PC-3 (cell line): ENCODE data around the gene ARHGAP4. TPM values are rescaled to one million over a fixed set of nuclear protein-coding genes. Genes with fewer than 3 reads are reported as not detected.

Source experiments
- ATAC-seq: fragments of 200-7000 bp; cut with Tn5 transposase; 2 replicates; pipeline ENCODE4 v1.9.1; 2020; ENCODE audit warnings: mild to moderate bottlenecking, moderate library complexity
- BruUV-seq: library from RNA; stranded (reverse); fragments of 400-500 nt; replicated peaks from 2 replicates; lab custom pipeline; 2021; lab: Mats Ljungman, UMichigan
- CTCF ChIA-PET: fragments of 300-600 bp; sonication (Branson Sonifier 250); formaldehyde crosslinking; loops from one replicate; lab custom pipeline; 2022; ENCODE audit warnings: antibody characterized with exemption; lab: Charles Lee
- POLR2A ChIA-PET: fragments of 300-600 bp; sonication (Branson Sonifier 250); formaldehyde crosslinking; loops from one replicate; lab custom pipeline; 2022; ENCODE audit warnings: antibody characterized with exemption; ENCODE audit not compliant: unreplicated experiment; lab: Charles Lee
- DNase-seq: peaks from one replicate; pipeline ENCODE4 v3.0.0-alpha.2; 2015
- H2AFZ ChIP-seq: fragments of 300-600 bp; sonication (generic); 2 replicates; pipeline ENCODE4 v1.6.0; 2016; ENCODE audit warnings: antibody characterized with exemption, low read length
- H3F3A ChIP-seq: fragments of 300-600 bp; sonication (generic); one replicate; pipeline ENCODE4 v1.6.0; 2017; ENCODE audit warnings: antibody characterized with exemption, low read length, control low read depth, mild to moderate bottlenecking; ENCODE audit not compliant: unreplicated experiment
- H3K27ac ChIP-seq: fragments of 300-600 bp; sonication (generic); 2 replicates; pipeline ENCODE4 v1.5.1; 2016; ENCODE audit warnings: mild to moderate bottlenecking, low read length
- H3K27me3 ChIP-seq: fragments of 300-600 bp; sonication (generic); 2 replicates; pipeline ENCODE4 v1.6.1; 2016; ENCODE audit warnings: low read length, mixed read lengths
- H3K36me3 ChIP-seq: fragments of 300-600 bp; sonication (generic); 2 replicates; pipeline ENCODE4 v1.6.1; 2016; ENCODE audit warnings: low read depth, mixed run types, low read length, mixed read lengths
- H3K4me1 ChIP-seq: fragments of 300-600 bp; sonication (generic); 2 replicates; pipeline ENCODE4 v1.5.1; 2016; ENCODE audit warnings: low read length; ENCODE audit not compliant: insufficient read depth
- H3K4me2 ChIP-seq: fragments of 300-600 bp; sonication (generic); 2 replicates; pipeline ENCODE4 v1.6.0; 2016; ENCODE audit warnings: low read length
- H3K4me3 ChIP-seq: fragments of 300-600 bp; sonication (generic); 2 replicates; pipeline ENCODE4 v1.5.1; 2016; ENCODE audit warnings: mild to moderate bottlenecking, low read length, mixed read lengths
- H3K79me2 ChIP-seq: fragments of 300-600 bp; sonication (generic); 2 replicates; pipeline ENCODE4 v1.6.1; 2017; ENCODE audit warnings: low read length, mixed read lengths
- H3K9ac ChIP-seq: fragments of 300-600 bp; sonication (generic); 2 replicates; pipeline ENCODE4 v1.6.0; 2016; ENCODE audit warnings: mild to moderate bottlenecking, low read length
- H3K9me2 ChIP-seq: fragments of 300-600 bp; sonication (generic); replicated peaks from 2 replicates; pipeline ENCODE4 v1.6.1; 2016; ENCODE audit warnings: mixed run types, low read length, mixed read lengths
- H3K9me3 ChIP-seq: fragments of 300-600 bp; sonication (generic); 2 replicates; pipeline ENCODE4 v1.6.1; 2016; ENCODE audit warnings: low read length, mixed read lengths
- H4K20me1 ChIP-seq: fragments of 300-600 bp; sonication (generic); 2 replicates; pipeline ENCODE4 v1.6.1; 2016; ENCODE audit warnings: low read length, mixed read lengths
- CTCF ChIP-seq: fragments of 300-600 bp; sonication (generic); conservative IDR thresholded peaks from 2 replicates; pipeline ENCODE4 v1.5.1; 2017; ENCODE audit warnings: antibody characterized with exemption, low read depth, mild to moderate bottlenecking, low read length
- EZH2 ChIP-seq: fragments of 300-600 bp; sonication (generic); IDR thresholded peaks from one replicate; pipeline ENCODE4 v1.6.1; 2017; ENCODE audit warnings: antibody characterized with exemption, mild to moderate bottlenecking, low read length; ENCODE audit not compliant: unreplicated experiment
- EZH2phosphoT487 ChIP-seq: fragments of 300-600 bp; sonication (generic); IDR thresholded peaks from 2 replicates; pipeline ENCODE4 v1.6.1; 2018; ENCODE audit warnings: mild to moderate bottlenecking, antibody characterized with exemption, low read length, borderline replicate concordance
- intact Hi-C: fragments of 100-400 bp; cut with micrococcal nuclease; formaldehyde crosslinking; loops from 2 replicates; pipeline ENCODE4 v1.9.0; 2023
- total RNA-seq: library from RNA; depleted of rRNA; stranded (reverse); fragments of >200 nt; gene quantifications from 2 replicates; pipeline ENCODE4 v1.2.3, GENCODE V29; 2014

Gene ARHGAP4
- total RNA-seq, 1 experiment from 2014 or later, result 4.6 TPM

- CTCF ChIA-PET, result no interaction called here
- TF ChIP-seq EZH2 (no peak), CTCF (no peak), EZH2phosphoT487 (no peak)
- POLR2A ChIA-PET, result no interaction called here
- no peaks in the 10 kb centered on the region for H3K9me3 ChIP-seq
- intact Hi-C loops, result no loop called here
- no peak overlapping the region for H3K4me3 ChIP-seq
- no peaks in the 10 kb centered on the region for H3K27me3 ChIP-seq
- H4K20me1 ChIP-seq, result no peaks in the 10 kb centered on the region
- H2AFZ ChIP-seq, result no peak overlapping the region
- DNase-seq, result no peak
- no peaks in the 10 kb centered on the region for H3K9me2 ChIP-seq
- no peaks in the 10 kb centered on the region for H3K4me1 ChIP-seq
- no peak overlapping the region for H3K9ac ChIP-seq
- no peak overlapping the region for H3K27ac ChIP-seq
- H3K36me3 ChIP-seq, result no peaks in the 10 kb centered on the region
- ATAC-seq, result no peak
- no TSS peak for BruUV-seq
- H3K4me2 ChIP-seq, result no peak overlapping the region
- no peaks in the 10 kb centered on the region for H3F3A ChIP-seq
- no peaks in the 10 kb centered on the region for H3K79me2 ChIP-seq
These were observed 54.6 kb downstream of the ARHGAP4 start for GRCh38 chrX:153871451-153871850.

GRCh38 chrX:153870791-153871360, 55.2 kb downstream of the ARHGAP4 start:
- ChIA-PET POLR2A (no interaction called here), CTCF (no interaction called here)
- H3F3A ChIP-seq, result no peaks in the 10 kb centered on the region
- intact Hi-C loops, result no loop called here
- H3K9me3 ChIP-seq, result no peaks in the 10 kb centered on the region
- no peaks in the 10 kb centered on the region for H3K36me3 ChIP-seq
- H4K20me1 ChIP-seq, result no peaks in the 10 kb centered on the region
- 0 out of 2 replicates have a peak, but pooled peaks have one; percentile 10 for TF ChIP-seq CTCF
- TF ChIP-seq EZH2phosphoT487, result no peak
- H3K9me2 ChIP-seq, result no peaks in the 10 kb centered on the region
- H2AFZ ChIP-seq, result no peak overlapping the region
- no TSS peak for BruUV-seq
- H3K27me3 ChIP-seq, result no peaks in the 10 kb centered on the region
- H3K27ac ChIP-seq, result no peak overlapping the region
- no peak overlapping the region for H3K9ac ChIP-seq
- no peaks in the 10 kb centered on the region for H3K79me2 ChIP-seq
- H3K4me3 ChIP-seq, result no peak overlapping the region
- no peaks in the 10 kb centered on the region for H3K4me1 ChIP-seq
- H3K4me2 ChIP-seq, result no peak overlapping the region
- no peak for ATAC-seq
- DNase-seq, result no peak

- no peak overlapping the region for H3K4me2 ChIP-seq
- no peak overlapping the region for H2AFZ ChIP-seq
- H3F3A ChIP-seq, result no peaks in the 10 kb centered on the region
- intact Hi-C loops, result no loop called here
- H4K20me1 ChIP-seq, result no peaks in the 10 kb centered on the region
- no peak overlapping the region for H3K4me3 ChIP-seq
- H3K9me2 ChIP-seq, result no peaks in the 10 kb centered on the region
- H3K79me2 ChIP-seq, result no peaks in the 10 kb centered on the region
- no peak overlapping the region for H3K27ac ChIP-seq
- no TSS peak for BruUV-seq
- H3K4me1 ChIP-seq, result no peaks in the 10 kb centered on the region
- POLR2A ChIA-PET, result no interaction called here
- no peak for TF ChIP-seq EZH2
- TF ChIP-seq CTCF, result no peak
- TF ChIP-seq EZH2phosphoT487, result no peak
- CTCF ChIA-PET, result no interaction called here
- no peaks in the 10 kb centered on the region for H3K36me3 ChIP-seq
- no peak for ATAC-seq
- H3K9ac ChIP-seq, result no peak overlapping the region
- no peaks in the 10 kb centered on the region for H3K27me3 ChIP-seq
- no peak for DNase-seq
- no peaks in the 10 kb centered on the region for H3K9me3 ChIP-seq
These were observed 55.8 kb downstream of the ARHGAP4 start for GRCh38 chrX:153870288-153870690.
